Activated naive CD8-positive, alpha-beta T cell (primary cell): Measurements from ENCODE around the gene PAK6.

Experiments
- H3K27ac Mint-ChIP-seq: one replicate; pipeline ENCODE4 v1.8.0; 2021; ENCODE audit warnings: mixed read lengths
- H3K27me3 Mint-ChIP-seq: one replicate; pipeline ENCODE4 v1.8.0; 2021; ENCODE audit warnings: mixed read lengths
- H3K36me3 Mint-ChIP-seq: one replicate; pipeline ENCODE4 v1.8.0; 2021; ENCODE audit warnings: mixed read lengths
- H3K4me1 Mint-ChIP-seq: one replicate; pipeline ENCODE4 v1.8.0; 2021; ENCODE audit warnings: low read depth, mixed read lengths
- H3K4me3 Mint-ChIP-seq: one replicate; pipeline ENCODE4 v1.8.0; 2021; ENCODE audit warnings: mild to moderate bottlenecking, mixed read lengths
- H3K9me3 Mint-ChIP-seq: one replicate; pipeline ENCODE4 v1.8.0; 2021; ENCODE audit warnings: low read depth, mixed read lengths

PAK6 gene

DNA sequence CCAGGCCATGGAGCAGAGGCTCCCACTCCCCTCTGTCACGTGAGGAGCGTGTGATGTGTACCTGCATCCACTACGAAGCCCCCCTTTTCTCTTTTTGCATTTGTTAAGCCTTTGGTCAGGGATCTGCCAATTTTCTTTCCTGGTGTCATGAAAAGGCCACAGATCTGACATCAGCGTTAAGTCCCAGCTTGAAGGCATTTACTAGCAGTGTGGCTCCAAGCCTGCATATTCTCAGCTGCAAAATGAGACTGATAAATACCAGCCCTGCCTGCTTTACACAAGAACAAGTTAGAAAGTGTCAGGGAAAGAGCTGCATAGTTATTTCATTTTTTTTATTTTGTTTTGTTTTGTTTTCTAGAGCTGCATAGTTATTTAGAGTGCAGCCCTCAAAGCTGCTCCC, 46.3 kb downstream of the PAK6 start:
- Mint-ChIP-seq H3K4me1 (no peaks in the 10 kb centered on the region), H3K4me3 (no peak overlapping the region), H3K27ac (no peak overlapping the region), H3K36me3 (peaks cover 2% of the 10 kb centered on the region), H3K9me3 (no peaks in the 10 kb centered on the region), H3K27me3 (no peaks in the 10 kb centered on the region)

DNA sequence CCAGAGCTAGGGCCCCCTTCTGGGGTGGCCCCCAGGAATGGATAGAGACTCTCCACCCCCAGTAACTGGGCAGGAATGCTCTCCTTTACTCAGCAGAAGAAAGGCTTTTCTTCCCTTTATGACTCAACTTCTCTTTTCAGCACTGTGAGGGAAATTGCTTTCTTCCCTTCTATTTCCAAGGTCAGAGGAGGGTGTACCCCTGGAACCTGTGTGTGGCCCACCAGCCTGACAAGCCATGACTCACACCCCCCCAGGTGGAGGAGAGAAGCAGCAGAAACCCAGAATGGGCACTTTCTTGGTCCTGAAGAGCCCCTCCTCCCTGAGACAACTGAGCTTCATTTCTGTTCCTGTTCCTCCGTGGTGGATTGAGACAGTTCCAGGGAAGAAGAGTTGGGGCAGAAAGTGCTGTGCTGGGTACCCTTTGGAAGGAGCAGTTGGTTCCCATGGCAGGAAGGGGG, 46.7 kb downstream of the PAK6 start:
- no peaks in the 10 kb centered on the region for H3K27me3 Mint-ChIP-seq
- peaks cover 2% of the 10 kb centered on the region for H3K36me3 Mint-ChIP-seq
- H3K27ac Mint-ChIP-seq = no peak overlapping the region
- no peak overlapping the region for H3K4me3 Mint-ChIP-seq
- no peaks in the 10 kb centered on the region for H3K9me3 Mint-ChIP-seq
- H3K4me1 Mint-ChIP-seq = no peaks in the 10 kb centered on the region

DNA sequence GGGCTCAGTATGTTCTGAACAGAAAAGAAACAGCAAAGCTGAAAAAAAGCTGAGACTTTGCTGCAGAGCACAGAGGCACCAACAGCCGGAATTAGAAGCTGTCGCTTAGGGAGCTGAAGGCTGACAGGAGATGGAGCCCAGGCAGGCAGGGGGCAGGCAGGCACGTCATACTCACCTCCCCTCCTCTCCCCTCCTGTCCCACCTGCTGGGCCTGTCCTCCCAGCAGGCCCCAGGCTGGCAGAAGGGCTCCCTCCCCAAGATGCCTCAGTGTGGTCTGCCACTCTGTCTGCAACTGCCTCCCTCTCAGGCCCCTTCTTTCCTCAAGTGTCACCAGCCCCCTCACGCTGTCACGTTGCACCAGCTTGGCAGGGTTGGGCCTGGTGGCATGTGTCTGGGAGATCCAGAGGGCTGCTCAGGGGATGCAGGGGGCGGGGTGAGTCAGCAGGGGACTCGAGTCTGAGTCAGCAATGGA, 47.2 kb downstream of the PAK6 start:
- no peak overlapping the region for H3K27ac Mint-ChIP-seq
- no peak overlapping the region for H3K4me3 Mint-ChIP-seq
- H3K36me3 Mint-ChIP-seq = peaks cover 2% of the 10 kb centered on the region
- no peaks in the 10 kb centered on the region for H3K4me1 Mint-ChIP-seq
- no peaks in the 10 kb centered on the region for H3K27me3 Mint-ChIP-seq
- no peaks in the 10 kb centered on the region for H3K9me3 Mint-ChIP-seq

DNA sequence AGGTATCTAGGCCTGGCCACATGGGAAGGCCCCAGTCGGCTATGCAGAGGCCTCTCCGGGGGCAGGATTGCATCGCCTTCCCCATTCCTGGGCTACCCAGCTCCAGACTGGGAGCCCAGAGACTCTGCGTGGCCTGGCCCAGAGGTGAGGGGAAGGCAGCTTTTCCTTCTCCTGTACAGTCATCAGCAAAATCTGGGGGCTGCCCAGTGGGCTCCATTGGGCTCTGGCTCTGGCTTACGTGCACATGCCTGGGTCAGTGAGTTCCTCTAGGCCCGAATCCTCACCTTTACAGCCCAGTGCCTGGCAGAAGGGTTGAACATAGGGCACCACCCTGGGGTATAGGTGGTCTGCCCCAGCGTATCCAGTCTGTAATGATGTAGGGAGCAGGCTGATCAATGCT, 47.9 kb downstream of the PAK6 start:
- Mint-ChIP-seq H3K4me3 (no peak overlapping the region), H3K36me3 (peaks cover 2% of the 10 kb centered on the region), H3K27ac (no peak overlapping the region)

DNA sequence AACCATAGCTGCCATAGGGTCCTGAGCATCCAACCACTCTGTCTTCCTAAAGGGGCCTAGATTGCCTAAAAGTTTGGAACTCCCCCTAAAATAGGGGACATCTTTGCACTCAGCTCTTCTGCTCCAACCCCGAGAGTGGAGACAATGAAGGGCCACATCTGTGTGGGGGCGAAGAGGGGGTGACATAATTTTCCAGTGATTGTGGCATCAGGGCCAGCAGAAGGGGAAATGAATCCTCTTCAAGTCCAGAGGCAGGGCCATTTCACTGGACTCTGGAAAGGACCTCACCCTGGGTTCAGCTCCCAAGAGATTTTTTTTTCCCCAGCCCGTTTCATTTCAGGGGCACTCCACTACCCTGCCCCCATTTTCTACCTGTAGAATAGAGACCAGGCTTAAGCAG, 48.6 kb downstream of the PAK6 start:
- peaks cover 2% of the 10 kb centered on the region for H3K36me3 Mint-ChIP-seq

More for the DNA sequence above, 47.9 kb downstream of the PAK6 start:
- no peaks in the 10 kb centered on the region for H3K9me3 Mint-ChIP-seq
- H3K27me3 Mint-ChIP-seq = no peaks in the 10 kb centered on the region
- H3K4me1 Mint-ChIP-seq = no peaks in the 10 kb centered on the region

DNA sequence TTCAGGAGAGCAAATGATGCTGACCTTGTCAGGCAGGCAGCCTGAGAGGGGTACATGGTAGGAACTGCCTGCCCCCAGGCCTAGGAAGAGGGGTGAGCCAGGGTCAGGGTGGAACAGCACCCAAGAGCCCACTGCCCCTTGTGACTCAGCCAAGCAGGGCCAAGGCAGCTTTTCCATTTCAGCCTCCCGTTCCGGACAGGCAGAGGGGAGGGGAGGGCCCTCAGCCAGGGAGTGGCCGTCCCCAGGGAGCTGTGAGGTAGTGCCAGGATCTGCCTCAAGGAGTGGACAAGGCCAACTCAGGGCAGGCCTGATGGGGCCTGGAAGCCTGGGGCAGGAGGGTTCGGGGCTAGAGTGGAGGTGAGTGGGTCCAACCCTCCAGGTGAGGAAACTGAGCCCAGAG, 49.1 kb downstream of the PAK6 start:
- no peaks in the 10 kb centered on the region for H3K27me3 Mint-ChIP-seq
- H3K36me3 Mint-ChIP-seq = peaks cover 2% of the 10 kb centered on the region
- no peaks in the 10 kb centered on the region for H3K9me3 Mint-ChIP-seq
- H3K27ac Mint-ChIP-seq = no peak overlapping the region
- H3K4me3 Mint-ChIP-seq = no peak overlapping the region
- H3K4me1 Mint-ChIP-seq = no peaks in the 10 kb centered on the region

More for the DNA sequence above, 48.6 kb downstream of the PAK6 start:
- no peak overlapping the region for H3K4me3 Mint-ChIP-seq
- H3K27me3 Mint-ChIP-seq = no peaks in the 10 kb centered on the region
- no peak overlapping the region for H3K27ac Mint-ChIP-seq
- H3K4me1 Mint-ChIP-seq = no peaks in the 10 kb centered on the region
- H3K9me3 Mint-ChIP-seq = no peaks in the 10 kb centered on the region

DNA sequence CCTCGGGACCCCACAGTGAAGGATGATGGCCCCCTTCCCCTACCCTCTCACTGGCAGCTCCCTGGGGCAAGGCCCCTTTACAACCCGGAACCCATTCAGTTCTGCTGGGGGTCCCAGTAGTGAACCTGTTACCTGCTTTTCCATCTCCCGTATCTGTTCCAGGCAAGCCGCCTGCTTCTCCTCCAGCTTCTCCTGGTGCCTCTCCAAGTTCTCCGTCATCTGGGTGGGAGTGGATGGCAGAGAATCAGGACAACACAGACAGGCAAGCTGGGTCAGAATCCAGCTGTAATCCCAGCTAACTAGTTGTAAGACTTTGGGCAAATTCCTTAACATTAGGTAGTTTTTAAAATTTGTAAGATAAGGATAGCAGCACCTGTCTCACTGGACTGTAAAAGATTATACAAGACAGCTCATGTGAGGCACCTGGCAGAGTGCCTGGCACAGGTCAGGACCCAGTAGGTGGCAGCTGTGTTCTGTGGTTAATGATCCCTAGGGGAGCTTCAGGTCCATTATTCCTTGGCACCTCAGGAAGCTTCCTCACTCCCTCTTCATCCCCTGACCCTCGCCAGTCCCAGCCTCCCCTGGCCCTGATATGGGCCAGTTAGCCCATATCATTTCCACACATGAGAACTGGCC, 50.4 kb downstream of the PAK6 start:
- Mint-ChIP-seq H3K9me3 (no peaks in the 10 kb centered on the region), H3K4me3 (no peak overlapping the region), H3K36me3 (peaks cover 2% of the 10 kb centered on the region), H3K27ac (no peak overlapping the region), H3K27me3 (no peaks in the 10 kb centered on the region), H3K4me1 (no peaks in the 10 kb centered on the region)

DNA sequence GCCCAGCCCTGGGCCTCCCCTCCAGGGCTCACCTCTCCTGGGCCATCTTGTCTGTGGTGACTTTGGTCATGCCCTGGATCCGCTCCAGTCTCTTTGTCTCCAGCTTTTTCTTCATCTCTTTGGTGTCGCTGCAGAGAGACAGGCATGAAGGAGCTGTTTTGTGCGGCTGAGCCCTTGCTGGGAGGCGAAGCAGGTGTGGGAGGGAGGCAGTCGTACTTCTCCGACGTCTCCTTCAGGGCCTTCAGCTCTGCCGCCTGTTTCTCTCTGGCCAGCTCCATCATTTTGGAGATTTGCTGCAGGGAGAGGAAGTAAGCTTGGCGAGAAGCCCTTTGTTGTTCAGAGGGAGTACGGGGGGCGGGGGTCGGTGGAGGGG, 51.7 kb downstream of the PAK6 start:
- H3K27me3 Mint-ChIP-seq = no peaks in the 10 kb centered on the region
- H3K27ac Mint-ChIP-seq = no peak overlapping the region
- H3K4me3 Mint-ChIP-seq = no peak overlapping the region
- H3K9me3 Mint-ChIP-seq = no peaks in the 10 kb centered on the region
- no peaks in the 10 kb centered on the region for H3K4me1 Mint-ChIP-seq
- H3K36me3 Mint-ChIP-seq = peaks cover 2% of the 10 kb centered on the region

DNA sequence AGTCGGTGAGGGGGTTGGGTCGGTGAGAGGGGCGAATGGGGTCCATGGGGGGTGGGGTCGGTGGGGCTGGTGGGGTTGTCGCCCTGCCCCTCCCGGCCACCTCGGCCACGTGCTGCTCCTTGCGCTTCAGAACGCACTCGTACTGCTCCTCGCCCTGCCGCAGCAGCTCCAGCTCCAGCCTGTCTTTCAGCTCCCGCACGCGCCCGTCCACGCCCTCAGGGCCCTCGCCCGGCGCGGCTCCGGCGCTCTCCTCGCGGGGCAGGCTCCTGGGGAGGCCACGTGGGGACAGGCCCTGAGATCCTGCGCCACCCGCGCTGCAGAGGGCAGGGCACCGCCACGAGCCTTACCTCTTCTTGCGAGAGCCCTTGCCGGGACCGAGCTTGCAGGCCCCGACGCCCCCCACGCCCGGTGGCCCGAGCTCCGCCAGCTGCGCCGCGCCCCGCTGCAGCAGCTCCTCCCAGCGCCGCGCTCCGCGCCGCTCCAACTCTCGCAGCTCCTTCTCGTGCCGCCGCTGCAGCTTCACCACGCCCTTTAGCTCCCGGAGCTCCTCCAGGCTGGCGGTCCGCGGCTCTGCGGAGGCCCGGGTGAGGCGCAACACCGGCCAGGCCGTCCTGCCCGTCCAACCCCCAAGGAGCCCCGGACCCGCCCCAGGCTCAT, 52.2 kb downstream of the PAK6 start:
- H3K9me3 Mint-ChIP-seq = no peaks in the 10 kb centered on the region
- H3K4me3 Mint-ChIP-seq = no peak overlapping the region
- H3K36me3 Mint-ChIP-seq = peaks cover 2% of the 10 kb centered on the region
- H3K27me3 Mint-ChIP-seq = no peaks in the 10 kb centered on the region
- H3K4me1 Mint-ChIP-seq = no peaks in the 10 kb centered on the region
- no peak overlapping the region for H3K27ac Mint-ChIP-seq

DNA sequence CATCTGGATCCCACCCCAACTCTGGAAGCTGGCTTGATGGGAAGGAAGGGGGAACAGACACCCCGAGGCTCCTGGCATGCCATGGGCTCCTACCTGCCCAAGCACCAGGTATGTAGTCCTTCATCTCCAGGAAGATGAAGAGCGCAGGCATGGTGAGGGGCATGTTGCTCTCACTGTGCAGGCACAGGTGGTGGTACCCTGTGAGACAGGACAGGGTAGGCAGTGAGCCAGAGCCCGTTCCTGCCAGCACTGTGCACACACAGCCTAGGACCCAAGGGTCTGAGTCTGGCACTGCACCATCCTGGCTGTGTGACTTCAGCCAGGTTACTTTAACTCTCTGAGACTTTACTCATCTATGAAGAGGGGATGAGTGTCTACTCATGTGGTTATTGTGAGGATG, 53.4 kb downstream of the PAK6 start:
- no peak overlapping the region for H3K27ac Mint-ChIP-seq
- peaks cover 2% of the 10 kb centered on the region for H3K36me3 Mint-ChIP-seq
- no peak overlapping the region for H3K4me3 Mint-ChIP-seq
- H3K9me3 Mint-ChIP-seq = no peaks in the 10 kb centered on the region
- H3K4me1 Mint-ChIP-seq = no peaks in the 10 kb centered on the region
- no peaks in the 10 kb centered on the region for H3K27me3 Mint-ChIP-seq

DNA sequence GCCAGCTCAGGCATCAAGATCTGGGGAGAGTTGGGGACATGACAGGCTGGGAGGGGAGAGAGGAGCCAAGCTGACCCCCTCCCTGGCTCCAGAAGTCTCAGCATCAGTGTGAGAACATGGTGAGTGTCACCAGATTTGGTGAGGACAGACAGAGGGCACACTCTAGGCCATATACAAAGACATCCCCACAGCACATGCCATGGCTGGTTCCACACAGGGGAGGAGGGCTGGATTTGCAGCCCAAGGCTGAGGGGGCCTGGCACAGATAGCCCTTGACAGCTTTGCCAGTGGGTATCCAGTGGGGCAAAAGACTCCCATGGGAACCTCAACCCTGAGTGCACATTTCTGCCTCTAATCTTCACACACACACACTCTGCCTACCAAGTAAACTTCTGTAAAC, 54.1 kb downstream of the PAK6 start:
- Mint-ChIP-seq H3K4me3 (no peak overlapping the region), H3K4me1 (no peaks in the 10 kb centered on the region), H3K27ac (no peak overlapping the region), H3K36me3 (peaks cover 2% of the 10 kb centered on the region), H3K27me3 (no peaks in the 10 kb centered on the region), H3K9me3 (no peaks in the 10 kb centered on the region)

DNA sequence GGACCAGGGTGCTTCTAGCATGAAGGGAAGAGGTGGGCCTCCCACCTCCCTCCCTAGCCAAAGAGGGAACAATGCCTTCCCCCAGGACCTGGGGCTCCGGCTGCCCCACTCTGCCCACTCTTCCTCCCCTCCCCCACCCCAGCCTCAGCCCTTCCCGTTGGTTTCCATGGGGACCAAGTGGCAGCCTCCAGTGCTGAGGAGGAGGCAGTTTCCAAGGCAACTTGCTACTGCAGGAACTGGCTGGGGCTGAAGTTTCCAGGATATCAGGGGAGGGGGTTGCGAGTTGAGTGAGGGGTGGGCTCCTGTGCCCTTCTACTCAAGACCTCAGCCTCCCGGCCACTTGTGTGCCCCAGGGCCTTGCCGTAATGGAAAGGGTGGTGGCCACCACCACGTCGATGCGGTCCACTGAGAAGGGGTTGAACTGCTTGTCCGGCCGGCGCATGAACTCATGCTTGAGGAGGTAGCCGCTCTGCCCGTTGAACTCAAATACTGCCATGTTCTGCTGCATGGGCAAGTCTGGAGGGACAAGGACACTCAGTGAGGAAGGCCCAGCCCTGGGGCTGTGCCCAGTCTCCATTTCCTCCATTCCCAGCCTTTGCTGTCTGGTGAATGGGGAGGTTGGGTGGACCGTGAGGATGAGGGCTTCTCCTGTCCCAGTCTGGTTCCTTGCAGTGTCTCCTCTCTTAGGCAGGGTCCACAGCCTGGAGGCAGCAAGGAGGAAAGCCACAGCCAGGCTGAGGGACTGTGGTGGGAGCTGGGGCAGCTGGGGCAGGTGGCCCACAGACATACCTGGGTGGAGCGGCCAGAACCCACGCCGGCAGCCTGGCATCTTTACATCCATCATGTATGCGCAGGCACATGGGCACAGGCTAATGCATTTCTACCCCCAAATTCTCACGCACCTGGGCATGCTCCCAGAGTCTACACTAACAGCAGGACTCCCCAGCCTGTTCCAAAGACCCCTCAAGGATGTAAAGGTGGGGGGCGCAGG, 55.3 kb downstream of the PAK6 start:
- Mint-ChIP-seq H3K4me1 (no peaks in the 10 kb centered on the region), H3K27ac (no peak overlapping the region)

DNA sequence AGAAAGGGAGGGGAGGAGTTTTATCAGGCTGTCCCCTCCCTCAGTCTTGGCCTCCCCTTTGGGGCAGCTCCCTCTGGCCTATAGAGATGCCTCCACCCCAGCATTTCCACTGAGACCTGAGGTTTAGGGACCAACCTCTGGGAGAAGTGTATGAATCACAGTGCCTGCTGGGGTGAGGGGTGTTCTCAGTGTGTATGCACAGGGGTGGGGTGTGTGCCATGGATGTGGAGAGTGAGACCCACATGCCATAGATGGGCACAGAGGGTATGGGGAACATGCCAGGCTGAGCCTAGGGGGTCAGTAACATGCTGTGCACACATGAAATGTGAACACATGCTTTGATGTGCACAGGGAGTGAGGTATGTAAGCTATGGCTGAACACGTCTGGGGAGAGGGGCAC, 56.4 kb downstream of the PAK6 start:
- Mint-ChIP-seq H3K36me3 (peaks cover 9% of the 10 kb centered on the region), H3K27ac (no peak overlapping the region), H3K4me1 (no peaks in the 10 kb centered on the region), H3K9me3 (no peaks in the 10 kb centered on the region), H3K27me3 (no peaks in the 10 kb centered on the region), H3K4me3 (no peak overlapping the region)

More for the DNA sequence above, 55.3 kb downstream of the PAK6 start:
- H3K36me3 Mint-ChIP-seq = peaks cover 2% of the 10 kb centered on the region
- no peaks in the 10 kb centered on the region for H3K27me3 Mint-ChIP-seq
- H3K4me3 Mint-ChIP-seq = no peak overlapping the region
- H3K9me3 Mint-ChIP-seq = no peaks in the 10 kb centered on the region

DNA sequence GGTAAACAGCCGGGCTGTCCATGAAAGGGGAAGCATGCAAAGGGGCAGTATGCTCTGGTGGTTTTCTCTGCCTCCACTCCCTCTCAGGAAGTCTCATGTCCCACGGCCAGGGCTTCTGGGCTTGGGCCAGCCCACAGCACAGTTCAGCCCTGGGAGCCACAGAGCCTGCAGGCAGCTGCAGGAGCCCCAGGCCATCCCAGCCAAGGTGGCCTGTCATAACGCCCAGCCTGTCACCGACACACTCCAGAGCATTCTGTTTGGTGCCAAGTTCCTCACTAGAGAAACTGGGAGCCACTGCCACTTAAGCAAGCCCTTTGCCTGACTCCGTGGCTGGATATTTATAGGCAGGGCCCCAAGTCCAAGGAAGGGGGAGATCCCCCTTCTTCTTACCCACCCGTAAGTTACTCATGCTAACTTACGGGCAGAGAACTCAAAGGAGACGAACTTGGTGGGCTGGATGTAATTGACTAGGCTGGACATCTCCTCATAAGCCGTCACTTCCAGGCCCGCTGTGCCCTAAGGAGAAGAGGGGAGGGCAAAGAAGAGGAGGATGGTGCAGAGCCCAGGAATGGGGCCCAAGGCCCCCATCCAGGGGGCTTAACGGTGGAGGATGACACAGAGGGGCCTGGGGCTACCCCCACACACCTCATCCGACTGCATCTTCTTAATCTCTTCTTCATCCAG, 57.2 kb downstream of the PAK6 start:
- peaks cover 14% of the 10 kb centered on the region for H3K36me3 Mint-ChIP-seq
- H3K27ac Mint-ChIP-seq = no peak overlapping the region
- peaks cover 2% of the 10 kb centered on the region for H3K4me1 Mint-ChIP-seq
- no peaks in the 10 kb centered on the region for H3K9me3 Mint-ChIP-seq
- no peak overlapping the region for H3K4me3 Mint-ChIP-seq
- H3K27me3 Mint-ChIP-seq = no peaks in the 10 kb centered on the region
